Vagina (tissue), 2 donors: Measurements from ENCODE around the gene OR7C2. TPM values are rescaled to one million over a fixed set of nuclear protein-coding genes. Genes with fewer than 3 reads are reported as not detected.
"Not testable (repeated sequence)": the region's sequence is repeated elsewhere in the genome, so short reads cannot be mapped to it uniquely, and the experiment has no call there.

Experiments used
- DNase-seq, 2 donors: peaks; one replicate each; pipeline ENCODE4 v3.0.0-alpha.2; 2017; ENCODE audit errors: extremely low spot score in 2 of 2
- H3K27ac ChIP-seq: fragments of 200-600 bp; sonication (generic); one replicate; pipeline ENCODE4 v1.5.1; 2019
- H3K27me3 ChIP-seq: fragments of 200-600 bp; sonication (generic); one replicate; pipeline ENCODE4 v1.5.1; 2019
- H3K36me3 ChIP-seq, 2 donors: fragments of 200-600 bp; sonication (generic); one replicate each; pipeline ENCODE4 v1.5.1; 2017 to 2019
- H3K4me1 ChIP-seq: fragments of 200-600 bp; sonication (generic); one replicate; pipeline ENCODE4 v1.5.1; 2019
- H3K4me3 ChIP-seq, 2 donors: fragments of 200-600 bp; sonication (generic); 1 replicate in 1 of 2; 2 replicates in 1 of 2; pipeline ENCODE4 v1.5.1; 2016 to 2019
- H3K9me3 ChIP-seq: fragments of 200-600 bp; sonication (generic); one replicate; pipeline ENCODE4 v1.5.1; 2019
- POLR2A ChIP-seq, 2 donors: fragments of 450-650 bp; IDR thresholded peaks; one replicate each; pipeline ENCODE4 v1.6.1; 2017; ENCODE audit warnings: antibody characterized with exemption in 2 of 2, mild to moderate bottlenecking in 2 of 2, moderate library complexity in 2 of 2
- POLR2AphosphoS5 ChIP-seq, 2 donors: sonication (generic); formaldehyde crosslinking; IDR thresholded peaks; one replicate each; pipeline ENCODE4 v1.9.0; 2017; ENCODE audit warnings: antibody characterized with exemption in 2 of 2, mild to moderate bottlenecking in 2 of 2, low read depth in 1 of 2; ENCODE audit not compliant: insufficient read depth in 1 of 2
- intact Hi-C: fragments of 100-400 bp; cut with DNase I; formaldehyde crosslinking; loops from one replicate; pipeline ENCODE4 v1.15.1; 2023
- total RNA-seq: library from RNA; depleted of rRNA; stranded (reverse); fragments of >200 nt; gene quantifications from one replicate; pipeline ENCODE4 v1.2.3, GENCODE V29; 2016
- TF ChIP-seq, protein P1 (sequence below), 3 experiments: fragments of 450-650 bp in 2 of 3; fragments of 200-600 bp in 1 of 3; sonication (generic) in 1 of 3; IDR thresholded peaks; one replicate each; pipeline ENCODE4 v1.5.1; 2017 to 2019; ENCODE audit warnings: antibody characterized with exemption in 3 of 3, mild to moderate bottlenecking in 2 of 3, moderate library complexity in 2 of 3

The OR7C2 gene
- total RNA-seq, 1 donor from 2014 or later: not detected

DNA sequence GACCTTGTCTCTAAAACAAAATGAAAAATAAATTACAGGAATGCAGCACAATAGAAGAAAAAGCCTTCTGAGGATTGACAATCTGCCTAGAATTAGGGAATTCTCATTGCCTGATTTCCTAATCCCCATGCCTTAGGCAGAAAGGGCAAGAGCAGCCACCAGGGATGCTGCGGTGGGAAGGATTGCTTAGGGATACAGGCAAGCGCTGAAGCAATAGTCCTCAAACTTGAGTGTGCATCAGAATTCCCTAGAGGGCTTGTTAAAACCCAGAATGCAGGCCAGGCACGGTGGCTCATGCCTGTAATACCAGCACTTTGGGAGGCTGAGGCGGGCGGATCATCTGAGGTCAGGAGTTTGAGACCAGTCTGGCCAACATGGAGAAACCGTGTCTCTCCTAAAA lies 1.0 kb upstream of the OR7C2 start:
- Histone ChIP-seq H3K4me1 (no peaks in the 10 kb centered on the region), H3K36me3 (no peaks in the 10 kb centered on the region), H3K27ac (no peak overlapping the region), H3K4me3 (no peak overlapping the region), H3K27me3 (no peaks in the 10 kb centered on the region), H3K9me3 (no peaks in the 10 kb centered on the region)
- no peak for DNase-seq
- no peak for TF ChIP-seq POLR2AphosphoS5 (IDR thresholded peaks at IDR 0.05; ENCODE audit: insufficient read depth in 1 of 2, low read depth in 1 of 2)
- TF ChIP-seq, protein P1, sequence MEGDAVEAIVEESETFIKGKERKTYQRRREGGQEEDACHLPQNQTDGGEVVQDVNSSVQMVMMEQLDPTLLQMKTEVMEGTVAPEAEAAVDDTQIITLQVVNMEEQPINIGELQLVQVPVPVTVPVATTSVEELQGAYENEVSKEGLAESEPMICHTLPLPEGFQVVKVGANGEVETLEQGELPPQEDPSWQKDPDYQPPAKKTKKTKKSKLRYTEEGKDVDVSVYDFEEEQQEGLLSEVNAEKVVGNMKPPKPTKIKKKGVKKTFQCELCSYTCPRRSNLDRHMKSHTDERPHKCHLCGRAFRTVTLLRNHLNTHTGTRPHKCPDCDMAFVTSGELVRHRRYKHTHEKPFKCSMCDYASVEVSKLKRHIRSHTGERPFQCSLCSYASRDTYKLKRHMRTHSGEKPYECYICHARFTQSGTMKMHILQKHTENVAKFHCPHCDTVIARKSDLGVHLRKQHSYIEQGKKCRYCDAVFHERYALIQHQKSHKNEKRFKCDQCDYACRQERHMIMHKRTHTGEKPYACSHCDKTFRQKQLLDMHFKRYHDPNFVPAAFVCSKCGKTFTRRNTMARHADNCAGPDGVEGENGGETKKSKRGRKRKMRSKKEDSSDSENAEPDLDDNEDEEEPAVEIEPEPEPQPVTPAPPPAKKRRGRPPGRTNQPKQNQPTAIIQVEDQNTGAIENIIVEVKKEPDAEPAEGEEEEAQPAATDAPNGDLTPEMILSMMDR (IDR thresholded peaks at IDR 0.05): no peak
- no peak for TF ChIP-seq POLR2A (IDR thresholded peaks at IDR 0.05)
- intact Hi-C loops: no loop called here

DNA sequence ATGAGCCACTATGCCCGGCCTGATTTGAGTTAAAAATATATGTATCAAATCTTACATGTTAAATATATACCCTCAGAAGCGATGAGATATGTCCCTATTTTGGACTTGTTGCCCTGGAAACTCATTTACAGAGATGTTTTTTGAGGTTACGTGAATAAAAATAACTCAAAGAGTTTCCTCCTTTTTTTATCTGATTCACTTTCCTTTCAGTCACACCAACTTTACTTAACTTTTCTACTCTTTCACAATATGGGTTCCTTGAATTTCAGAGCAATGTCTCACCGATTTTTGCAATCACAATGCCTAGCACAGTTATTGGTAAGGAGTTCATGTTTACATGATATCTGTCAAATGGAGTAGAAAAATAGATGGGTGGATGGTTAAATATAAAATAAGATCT lies 2.3 kb downstream of the OR7C2 start:
- Histone ChIP-seq H3K27me3 (no peaks in the 10 kb centered on the region), H3K4me1 (no peaks in the 10 kb centered on the region), H3K4me3 (no peak overlapping the region), H3K36me3 (no peaks in the 10 kb centered on the region), H3K9me3 (no peaks in the 10 kb centered on the region), H3K27ac (no peak overlapping the region)
- no peak for DNase-seq
- intact Hi-C loops: no loop called here
- TF ChIP-seq POLR2AphosphoS5 (IDR thresholded peaks at IDR 0.05; ENCODE audit: insufficient read depth in 1 of 2, low read depth in 1 of 2) (no peak), POLR2A (IDR thresholded peaks at IDR 0.05) (no peak)
- TF ChIP-seq, protein P1 (IDR thresholded peaks at IDR 0.05): no peak

DNA sequence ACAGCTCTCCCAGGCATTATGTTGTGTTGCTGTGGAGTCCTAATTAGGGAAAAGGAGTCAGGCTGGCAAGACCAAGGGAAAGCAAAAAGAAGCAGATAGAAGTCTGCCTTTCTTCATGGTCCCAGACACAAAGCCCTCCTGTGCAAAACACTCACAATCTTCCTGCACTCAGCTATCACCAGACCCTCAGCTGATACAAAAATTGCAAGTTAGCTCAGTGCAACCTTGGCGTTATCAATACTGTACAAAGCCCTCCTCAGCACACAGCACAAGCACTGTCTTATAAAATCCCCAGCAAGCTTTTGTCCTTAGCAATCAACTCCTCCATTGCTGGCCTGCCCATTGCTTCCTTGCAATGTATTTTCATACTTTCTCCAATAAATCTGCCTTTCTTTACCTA lies 3.2 kb downstream of the OR7C2 start:
- Histone ChIP-seq H3K36me3 (no peaks in the 10 kb centered on the region), H3K27me3 (no peaks in the 10 kb centered on the region), H3K9me3 (no peaks in the 10 kb centered on the region), H3K4me3 (no peak overlapping the region), H3K27ac (no peak overlapping the region), H3K4me1 (no peaks in the 10 kb centered on the region)
- DNase-seq: no peak
- TF ChIP-seq POLR2AphosphoS5 (IDR thresholded peaks at IDR 0.05; ENCODE audit: insufficient read depth in 1 of 2, low read depth in 1 of 2) (no peak), POLR2A (IDR thresholded peaks at IDR 0.05) (no peak)
- TF ChIP-seq, protein P1 (IDR thresholded peaks at IDR 0.05): no peak
- intact Hi-C loops: no loop called here

DNA sequence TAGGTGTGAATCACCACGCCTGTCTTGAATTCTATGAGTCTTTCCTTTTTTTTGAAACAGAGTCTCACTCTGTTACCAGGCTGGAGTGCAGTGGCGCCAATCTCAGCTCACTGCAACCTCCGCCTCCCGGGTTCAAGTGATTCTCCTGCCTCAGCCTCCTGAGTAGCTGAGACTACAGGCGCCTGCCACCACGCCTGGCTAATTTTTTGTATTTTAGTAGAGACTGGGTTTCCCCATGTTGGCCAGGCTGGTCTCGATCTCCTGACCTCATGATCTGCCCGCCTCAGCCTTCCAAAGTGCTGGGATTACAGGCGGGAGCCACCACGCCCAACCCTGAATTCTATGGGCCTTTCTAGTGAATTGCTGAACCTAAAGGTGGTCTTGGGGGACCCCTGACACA lies 8.1 kb downstream of the OR7C2 start:
- intact Hi-C loops: not testable (repeated sequence)

DNA sequence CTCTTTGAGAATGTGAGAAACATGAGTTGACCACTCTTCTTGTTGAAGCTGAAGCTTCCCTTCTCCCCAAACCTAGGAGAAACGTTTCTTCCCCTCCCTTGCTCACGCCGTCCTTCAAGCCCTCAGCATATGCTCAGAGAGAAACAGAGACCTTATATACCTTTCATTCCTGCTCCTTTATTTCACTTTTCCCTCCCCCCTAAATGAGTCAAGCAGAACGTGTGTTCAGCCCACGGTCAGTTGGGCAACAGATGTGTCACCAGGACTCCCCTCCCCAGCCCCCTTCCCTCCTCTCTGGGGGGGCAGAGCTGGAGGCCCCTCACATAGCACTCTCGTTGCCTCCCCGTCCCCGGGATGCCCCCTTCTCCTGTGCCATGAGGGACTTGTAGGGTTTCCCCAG lies 8.6 kb downstream of the OR7C2 start:
- Histone ChIP-seq H3K4me3 (no peak overlapping the region), H3K27me3 (no peaks in the 10 kb centered on the region), H3K4me1 (no peaks in the 10 kb centered on the region), H3K9me3 (no peaks in the 10 kb centered on the region), H3K27ac (no peak overlapping the region), H3K36me3 (no peaks in the 10 kb centered on the region)
- intact Hi-C loops: no loop called here
- TF ChIP-seq POLR2A (IDR thresholded peaks at IDR 0.05): no peak
- TF ChIP-seq, protein P1 (IDR thresholded peaks at IDR 0.05): no peak
- no peak for TF ChIP-seq POLR2AphosphoS5 (IDR thresholded peaks at IDR 0.05; ENCODE audit: insufficient read depth in 1 of 2, low read depth in 1 of 2)
- DNase-seq: no peak

More for the DNA sequence above, 8.1 kb downstream of the OR7C2 start:
- DNase-seq, H3K36me3 ChIP-seq, H3K4me1 ChIP-seq, H3K9me3 ChIP-seq, H3K27me3 ChIP-seq, H3K27ac ChIP-seq, H3K4me3 ChIP-seq: not testable (repeated sequence)

DNA sequence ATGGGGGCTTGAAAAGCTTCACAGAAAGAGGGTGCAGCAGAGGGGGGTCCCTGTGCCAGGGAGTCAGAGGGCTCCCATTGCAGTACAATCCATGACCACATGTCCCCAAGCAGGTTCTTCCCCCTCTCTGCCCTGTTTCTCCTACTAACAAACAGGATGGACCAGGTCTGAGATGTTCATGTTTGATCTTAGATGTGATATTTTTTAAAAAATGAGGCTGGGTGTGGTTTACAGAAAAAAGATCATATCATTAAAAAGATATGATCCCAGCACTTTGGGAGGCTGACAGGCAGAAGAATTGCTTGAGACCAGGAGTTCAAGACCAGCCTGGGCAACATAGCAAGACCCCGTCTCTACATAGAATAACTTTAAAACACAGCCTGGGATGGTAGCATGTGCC lies 9.1 kb downstream of the OR7C2 start:
- no peak overlapping the region for H3K4me3 ChIP-seq
- no peaks in the 10 kb centered on the region for H3K9me3 ChIP-seq
- H3K27me3 ChIP-seq: no peaks in the 10 kb centered on the region
- intact Hi-C loops: no loop called here
- H3K27ac ChIP-seq: no peak overlapping the region
- no peaks in the 10 kb centered on the region for H3K4me1 ChIP-seq
- no peaks in the 10 kb centered on the region for H3K36me3 ChIP-seq
- DNase-seq: no peak
- TF ChIP-seq POLR2AphosphoS5 (IDR thresholded peaks at IDR 0.05; ENCODE audit: insufficient read depth in 1 of 2, low read depth in 1 of 2) (no peak), POLR2A (IDR thresholded peaks at IDR 0.05) (no peak)
- TF ChIP-seq, protein P1 (IDR thresholded peaks at IDR 0.05): no peak
